H1 (cell line): ENCODE results near the gene ADGRV1. TPM values are rescaled to one million over a fixed set of nuclear protein-coding genes. Genes with fewer than 3 reads are reported as not detected.

ENCODE experiments used
- CTCF ChIA-PET: fragments of 300-600 bp; sonication (Branson Sonifier 250); formaldehyde crosslinking; loops from one replicate; lab custom pipeline; 2021; ENCODE audit not compliant: partially characterized antibody; lab: Charles Lee
- POLR2A ChIA-PET: fragments of 300-600 bp; sonication (Branson Sonifier 250); formaldehyde crosslinking; loops from one replicate; lab custom pipeline; 2021; ENCODE audit warnings: inconsistent platforms; ENCODE audit not compliant: partially characterized antibody; lab: Charles Lee
- DNase-seq, 2 experiments: peaks; one replicate each; pipeline versions ENCODE4 v3.0.0 to v3.0.0-alpha.2; 2010 to 2022; ENCODE audit warnings: low spot score in 2 of 2, low read depth in 1 of 2, mixed read lengths in 1 of 2
- FAIRE-seq: peaks from 2 replicates; lab custom pipeline; 2011; peaks lifted over from hg19 to GRCh38; lab: Jason Lieb, UNC
- H2AFZ ChIP-seq: 2 replicates; pipeline ENCODE4 v1.8.1; 2012; ENCODE audit warnings: low read length, inconsistent platforms
- H2AK5ac ChIP-seq: 2 replicates; pipeline ENCODE4 v1.6.1; 2013; ENCODE audit warnings: low read depth, low read length
- H2BK120ac ChIP-seq: replicated peaks from 2 replicates; pipeline ENCODE3; 2013; ENCODE audit warnings: low read depth, low read length, inconsistent platforms
- H2BK12ac ChIP-seq: 2 replicates; pipeline ENCODE4 v1.6.1; 2013; ENCODE audit warnings: low read depth, low read length
- H2BK15ac ChIP-seq: 2 replicates; pipeline ENCODE4 v1.6.1; 2013; ENCODE audit warnings: low read length
- H2BK20ac ChIP-seq: 2 replicates; pipeline ENCODE4 v1.6.1; 2013; ENCODE audit warnings: low read length
- H2BK5ac ChIP-seq: 2 replicates; pipeline ENCODE4 v1.6.1; 2013; ENCODE audit warnings: low read depth, low read length
- H3K14ac ChIP-seq: 2 replicates; pipeline ENCODE4 v1.6.1; 2013; ENCODE audit warnings: inconsistent platforms; ENCODE audit not compliant: insufficient read length
- H3K18ac ChIP-seq: 2 replicates; pipeline ENCODE4 v1.6.1; 2013; ENCODE audit warnings: low read length; ENCODE audit errors: extremely low read depth
- H3K23ac ChIP-seq: 2 replicates; pipeline ENCODE4 v1.6.1; 2013; ENCODE audit warnings: inconsistent platforms; ENCODE audit not compliant: insufficient read length
- H3K23me2 ChIP-seq: 2 replicates; pipeline ENCODE4 v1.6.1; 2013; ENCODE audit warnings: low read depth, low read length
- H3K27ac ChIP-seq: 2 replicates; pipeline ENCODE4 v1.6.1; 2011; ENCODE audit warnings: low read depth, low read length, inconsistent platforms
- H3K27me3 ChIP-seq, 4 experiments: replicated peaks in 1 of 4; 1 replicate in 1 of 4; 2 replicates in 3 of 4; pipeline versions ENCODE4 v1.6.1 to v1.8.1; 2011 to 2013; ENCODE audit warnings: low read length in 3 of 4, mild to moderate bottlenecking in 3 of 4, inconsistent platforms in 2 of 4, mixed read lengths in 2 of 4, moderate library complexity in 1 of 4; ENCODE audit not compliant: control insufficient read depth in 3 of 4, insufficient read depth in 3 of 4; ENCODE audit errors: extremely low read depth in 1 of 4
- H3K36me3 ChIP-seq, 4 experiments: 2 replicates each; pipeline versions ENCODE4 v1.6.1 to v1.8.1; 2011 to 2013; ENCODE audit warnings: mild to moderate bottlenecking in 4 of 4, low read length in 3 of 4, moderate library complexity in 2 of 4, control low read depth in 1 of 4, inconsistent platforms in 1 of 4; ENCODE audit not compliant: insufficient read depth in 4 of 4, control insufficient read depth in 2 of 4
- H3K4ac ChIP-seq: replicated peaks from 2 replicates; pipeline ENCODE3; 2013; ENCODE audit warnings: low read length, low read depth, mixed read lengths, inconsistent platforms; ENCODE audit not compliant: insufficient read length
- H3K4me1 ChIP-seq, 4 experiments: replicated peaks in 1 of 4; 1 replicate in 1 of 4; 2 replicates in 3 of 4; pipeline versions ENCODE4 v1.6.1 to v1.8.1; 2011 to 2013; ENCODE audit warnings: low read length in 3 of 4, inconsistent platforms in 2 of 4, mixed read lengths in 1 of 4; ENCODE audit not compliant: insufficient read depth in 4 of 4, control insufficient read depth in 3 of 4
- H3K4me2 ChIP-seq, 2 experiments: 2 replicates each; pipeline versions ENCODE4 v1.6.1 to v1.8.1; 2011 to 2013; ENCODE audit warnings: low read depth in 2 of 2, low read length in 2 of 2, control low read depth in 1 of 2, inconsistent platforms in 1 of 2, mild to moderate bottlenecking in 1 of 2; ENCODE audit not compliant: insufficient read depth in 1 of 2
- H3K4me3 ChIP-seq, 4 experiments: fragments of 200-600, 300-600 bp in 1 of 4; sonication (generic), shearing (Covaris generic), sonication (Bioruptor Twin) in 1 of 4; 2 replicates each; pipeline versions ENCODE4 v1.5.1 to v1.8.1; 2011 to 2016; ENCODE audit warnings: low read length in 4 of 4, low read depth in 3 of 4, control low read depth in 2 of 4, inconsistent platforms in 2 of 4, mild to moderate bottlenecking in 2 of 4, mixed read lengths in 1 of 4, moderate library complexity in 1 of 4; ENCODE audit not compliant: insufficient read depth in 2 of 4; ENCODE audit errors: extremely low read depth in 1 of 4
- H3K56ac ChIP-seq: replicated peaks from 2 replicates; pipeline ENCODE3; 2013; ENCODE audit warnings: low read depth, mild to moderate bottlenecking, mixed read lengths, low read length, inconsistent platforms; ENCODE audit not compliant: insufficient read length
- H3K79me1 ChIP-seq: 2 replicates; pipeline ENCODE4 v1.6.1; 2013; ENCODE audit warnings: low read depth, low read length, control low read depth
- H3K79me2 ChIP-seq, 2 experiments: 2 replicates each; pipeline versions ENCODE4 v1.6.1 to v1.8.1; 2012 to 2013; ENCODE audit warnings: low read length in 2 of 2, mild to moderate bottlenecking in 2 of 2, inconsistent platforms in 1 of 2; ENCODE audit not compliant: insufficient read depth in 2 of 2, control insufficient read depth in 1 of 2
- H3K9ac ChIP-seq, 4 experiments: replicated peaks in 1 of 4; 1 replicate in 1 of 4; 2 replicates in 3 of 4; pipeline versions ENCODE4 v1.6.1 to v1.8.1; 2011 to 2013; ENCODE audit warnings: low read depth in 3 of 4, low read length in 3 of 4, control low read depth in 2 of 4, mild to moderate bottlenecking in 2 of 4, moderate library complexity in 2 of 4, inconsistent platforms in 1 of 4; ENCODE audit errors: extremely low read depth in 1 of 4
- H3K9me3 ChIP-seq, 2 experiments: 2 replicates each; pipeline versions ENCODE4 v1.6.1 to v1.8.1; 2012 to 2013; ENCODE audit warnings: mild to moderate bottlenecking in 2 of 2, moderate library complexity in 2 of 2, control low read depth in 1 of 2, inconsistent platforms in 1 of 2, low read depth in 1 of 2, low read length in 1 of 2, mixed read lengths in 1 of 2; ENCODE audit not compliant: insufficient read depth in 2 of 2
- H4K20me1 ChIP-seq, 2 experiments: replicated peaks in 1 of 2; 2 replicates each; pipeline versions ENCODE3 to v1.8.1; 2011 to 2013; ENCODE audit warnings: inconsistent platforms in 2 of 2, low read length in 2 of 2, mild to moderate bottlenecking in 1 of 2; ENCODE audit not compliant: insufficient read depth in 2 of 2, control insufficient read depth in 1 of 2
- H4K5ac ChIP-seq: 2 replicates; pipeline ENCODE4 v1.6.1; 2013; ENCODE audit warnings: low read length, low read depth, mixed read lengths, inconsistent platforms; ENCODE audit not compliant: insufficient read length
- H4K8ac ChIP-seq: 2 replicates; pipeline ENCODE4 v1.8.0; 2013; ENCODE audit warnings: mild to moderate bottlenecking, moderate library complexity, low read length, inconsistent platforms; ENCODE audit not compliant: insufficient read depth; ENCODE audit errors: extremely low read depth
- H4K91ac ChIP-seq: replicated peaks from 2 replicates; pipeline ENCODE3; 2013; ENCODE audit warnings: low read length, mixed read lengths, inconsistent platforms; ENCODE audit not compliant: insufficient read length
- CEBPB ChIP-seq: IDR thresholded peaks from 2 replicates; pipeline ENCODE4 v1.6.1; 2012; ENCODE audit warnings: low read depth, low read length
- EP300 ChIP-seq, 2 experiments: IDR thresholded peaks; 1 replicate in 1 of 2; 2 replicates in 1 of 2; pipeline ENCODE4 v1.6.1; 2011 to 2012; ENCODE audit warnings: low read depth in 2 of 2, low read length in 2 of 2, mild to moderate bottlenecking in 2 of 2, borderline replicate concordance in 1 of 2, inconsistent platforms in 1 of 2, moderate library complexity in 1 of 2
- GABPA ChIP-seq: IDR thresholded peaks from 2 replicates; pipeline ENCODE4 v1.6.1; 2011; ENCODE audit warnings: mild to moderate bottlenecking, low read length, moderate library complexity, borderline replicate concordance; ENCODE audit not compliant: insufficient read depth
- SP4 ChIP-seq: IDR thresholded peaks from 2 replicates; pipeline ENCODE4 v1.6.1; 2012; ENCODE audit warnings: low read length, inconsistent platforms
- TBP ChIP-seq: IDR thresholded peaks from 2 replicates; pipeline ENCODE4 v1.6.1; 2011; ENCODE audit warnings: low read depth, low read length, improper control_type of control experiment
- polyA plus RNA-seq, 7 experiments: library from polyadenylated mRNA; depleted of rRNA in 3 of 7; stranded (reverse) in 5 of 7; unstranded in 2 of 7; fragments of >200 nt in 5 of 7; fragments of 200-250 nt in 2 of 7; gene quantifications; 1 replicate in 5 of 7; 2 replicates in 1 of 7; 4 replicates in 1 of 7; pipeline versions ENCODE4 v1.2.1 to v1.2.3, GENCODE V29; 2011 to 2013; ENCODE audit warnings: missing spikeins in 2 of 7, mixed read lengths in 2 of 7
- total RNA-seq: library from RNA; stranded (reverse); fragmentation: NEBNext Ultra II Directional; extraction: Animal tissue kit (Norgen Biotek cat#: 25700); gene quantifications from 2 replicates; pipeline ENCODE4 v1.2.1, GENCODE V29; 2021
- TF ChIP-seq, protein P1 (sequence below): IDR thresholded peaks from 2 replicates; pipeline ENCODE4 v1.6.1; 2012; ENCODE audit warnings: inconsistent platforms

Gene ADGRV1
- total and polyA plus RNA-seq, 2 of the 8 experiments (the other 6 are each of a cell fraction or from before 2014, with no cell fraction given), result 53.1 to 62.2 TPM

DNA sequence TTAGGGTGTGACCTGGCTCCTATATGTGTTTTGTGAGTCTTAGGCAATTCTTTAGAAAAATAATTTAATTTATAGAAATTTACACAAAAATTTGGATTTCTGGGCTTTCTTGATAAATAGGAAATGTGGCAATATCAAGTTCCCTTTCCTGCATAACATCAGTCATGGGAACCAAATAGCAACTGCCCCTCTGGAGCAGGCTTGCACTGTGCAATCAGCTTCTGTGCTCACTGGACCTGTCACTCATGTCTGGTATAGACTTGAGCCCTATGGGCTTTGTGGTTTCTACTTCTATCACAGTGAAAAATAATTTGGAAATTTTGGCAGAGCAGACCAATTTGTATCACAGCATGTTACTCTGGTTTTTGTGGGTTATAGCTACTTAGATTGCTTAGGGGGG, 131.7 kb downstream of the ADGRV1 start:
- H3K4me2 ChIP-seq, result no peak overlapping the region
- H2AFZ ChIP-seq, result no peak overlapping the region
- ChIA-PET CTCF (no interaction called here), POLR2A (no interaction called here)
- no peak overlapping the region for H3K14ac ChIP-seq
- H2BK20ac ChIP-seq, result no peak overlapping the region
- no peak overlapping the region for H2BK15ac ChIP-seq
- peaks cover 6 to 54% (median 19%) of the 10 kb centered on the region in 4 experiments; a peak in 7 of 8 replicates for H3K36me3 ChIP-seq
- no peaks in the 10 kb centered on the region for H3K79me2 ChIP-seq
- H4K20me1 ChIP-seq, result peaks cover 0 to 2% of the 10 kb centered on the region in 2 experiments
- H2BK12ac ChIP-seq, result no peak overlapping the region
- H3K23me2 ChIP-seq, result no peaks in the 10 kb centered on the region
- H3K4me1 ChIP-seq, result no peaks in the 10 kb centered on the region
- H3K23ac ChIP-seq, result no peak overlapping the region
- no peak overlapping the region for H3K27ac ChIP-seq
- peaks cover 0 to 3% of the 10 kb centered on the region in 2 experiments; a peak in 1 of 4 replicates for H3K9me3 ChIP-seq
- H3K9ac ChIP-seq, result no peak overlapping the region
- H3K27me3 ChIP-seq, result no peaks in the 10 kb centered on the region
- H3K79me1 ChIP-seq, result no peaks in the 10 kb centered on the region
- H4K8ac ChIP-seq, result no peak overlapping the region
- no peak overlapping the region for H4K91ac ChIP-seq
- DNase-seq, result no peak
- no peak for FAIRE-seq
- no peak overlapping the region for H2BK120ac ChIP-seq
- H4K5ac ChIP-seq, result no peak overlapping the region
- no peak overlapping the region for H3K4ac ChIP-seq
- no peak overlapping the region for H3K18ac ChIP-seq
- no peak overlapping the region for H3K4me3 ChIP-seq
- no peak overlapping the region for H3K56ac ChIP-seq
- H2AK5ac ChIP-seq, result no peak overlapping the region
- H2BK5ac ChIP-seq, result no peak overlapping the region
- TF ChIP-seq CEBPB, result no peak
- no peak for TF ChIP-seq TBP
- no peak for TF ChIP-seq GABPA
- TF ChIP-seq, protein P1, sequence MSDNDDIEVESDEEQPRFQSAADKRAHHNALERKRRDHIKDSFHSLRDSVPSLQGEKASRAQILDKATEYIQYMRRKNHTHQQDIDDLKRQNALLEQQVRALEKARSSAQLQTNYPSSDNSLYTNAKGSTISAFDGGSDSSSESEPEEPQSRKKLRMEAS, result no peak
- TF ChIP-seq SP4, result no peak
- TF ChIP-seq EP300 (IDR thresholded peaks at IDR 0.05; ENCODE audit: borderline replicate concordance in 1 of 2, low read depth in 2 of 2, low read length in 2 of 2), result no peak
